Occipital lobe (tissue), 2 donors: ENCODE results near the gene EXOC5. TPM values are rescaled to one million over a fixed set of nuclear protein-coding genes. Genes with fewer than 3 reads are reported as not detected.
"Not testable (repeated sequence)": the region's sequence is repeated elsewhere in the genome, so short reads cannot be mapped to it uniquely, and the experiment has no call there.

Experiments
- DNase-seq: peaks from one replicate; lab custom pipeline; 2025; lab: John Stamatoyannopoulos, UW
- total RNA-seq: library from RNA; depleted of rRNA; stranded (reverse); fragments of >200 nt; gene quantifications from one replicate; pipeline ENCODE4 v1.2.3, GENCODE V29; 2014

EXOC5 gene
- total RNA-seq, 1 donor from 2014 or later, result 141 TPM

DNA sequence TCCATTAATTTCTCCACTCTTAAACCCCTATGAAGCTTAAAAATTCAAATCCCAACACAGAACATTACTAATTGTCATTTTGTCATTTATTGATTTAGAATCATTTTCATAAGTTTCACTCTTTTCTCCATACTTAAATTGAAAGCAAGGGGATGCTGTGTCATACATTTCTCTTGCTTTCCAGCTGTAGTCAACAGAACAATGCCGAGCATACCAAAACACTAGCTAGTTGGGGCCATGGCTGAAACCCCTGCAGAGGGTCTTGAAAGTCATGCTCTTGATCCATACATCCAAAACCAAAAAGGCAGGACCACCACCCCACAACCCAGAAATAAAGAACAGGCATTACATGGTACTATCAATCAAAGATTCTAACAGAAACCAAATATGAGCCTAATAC is 9.0 kb downstream of the EXOC5 start:
- DNase-seq, result no peak

DNA sequence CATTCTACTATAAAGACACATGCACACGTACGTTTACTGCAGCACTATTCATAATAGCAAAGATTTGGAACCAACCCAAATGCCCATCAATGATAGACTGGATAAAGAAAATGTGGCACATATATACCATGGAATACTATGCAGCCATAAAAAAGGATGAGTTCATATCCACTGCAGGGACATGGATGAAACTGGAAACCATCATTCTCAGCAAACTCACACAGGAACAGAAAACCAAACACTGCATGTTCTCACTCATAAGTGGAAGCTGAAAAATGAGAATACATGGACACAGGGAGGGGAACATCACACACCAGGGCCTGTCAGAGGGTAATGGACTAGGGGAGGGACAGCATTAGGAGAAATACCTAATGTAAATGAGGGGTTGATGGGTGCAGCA is 10.5 kb downstream of the EXOC5 start:
- DNase-seq, result not testable (repeated sequence)

DNA sequence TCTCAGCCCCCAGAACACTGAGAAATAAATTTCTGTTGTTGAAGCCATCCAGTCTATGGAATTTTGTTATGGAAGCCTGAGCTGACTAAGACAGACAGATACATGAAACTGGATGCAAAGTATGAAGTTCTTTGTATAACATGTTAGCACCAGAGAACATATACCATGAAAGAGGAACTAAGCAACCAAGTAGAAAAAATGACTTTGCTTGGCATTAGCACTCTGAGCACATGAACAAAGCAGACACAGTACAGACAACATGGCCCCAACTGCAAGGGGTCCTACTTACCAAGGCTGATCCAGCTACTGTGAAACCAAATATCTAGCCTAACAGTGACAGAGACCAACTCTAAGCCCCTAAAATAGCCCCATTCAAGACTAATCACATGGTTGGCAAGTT is 13.8 kb downstream of the EXOC5 start:
- DNase-seq, result no peak

DNA sequence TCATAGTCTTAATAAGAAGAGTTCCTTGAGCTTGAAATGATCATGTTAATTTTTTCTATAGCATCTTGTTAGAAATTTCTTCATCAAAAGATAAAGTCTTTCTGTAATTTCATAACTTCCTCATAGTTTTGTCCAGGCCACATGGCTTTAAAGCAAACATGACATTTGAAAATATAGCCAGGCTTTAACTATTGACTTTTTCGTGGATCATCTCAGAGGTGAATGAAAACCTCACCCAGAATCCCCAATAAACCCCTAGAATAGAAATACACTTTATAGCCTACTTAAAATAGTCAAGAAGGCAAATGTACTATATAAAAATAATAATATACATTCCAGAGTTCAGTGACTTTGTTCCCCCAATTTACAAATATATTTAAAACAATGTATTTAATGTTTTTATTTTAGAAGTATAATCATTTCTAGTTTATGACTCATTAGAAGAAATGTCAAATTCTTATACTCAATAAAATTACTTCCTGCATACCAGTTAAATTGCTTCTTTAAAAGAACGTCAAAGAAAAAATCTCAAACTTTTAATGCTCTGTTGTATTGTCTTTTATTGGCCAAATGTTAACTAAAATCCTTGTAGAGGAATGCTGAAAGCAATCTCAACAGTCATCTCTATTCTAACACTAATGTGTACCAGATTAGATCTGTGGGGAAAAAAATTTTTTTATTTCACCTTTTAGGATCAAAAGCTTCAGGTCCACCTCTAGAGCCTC is 21.6 kb downstream of the EXOC5 start:
- no peak for DNase-seq

DNA sequence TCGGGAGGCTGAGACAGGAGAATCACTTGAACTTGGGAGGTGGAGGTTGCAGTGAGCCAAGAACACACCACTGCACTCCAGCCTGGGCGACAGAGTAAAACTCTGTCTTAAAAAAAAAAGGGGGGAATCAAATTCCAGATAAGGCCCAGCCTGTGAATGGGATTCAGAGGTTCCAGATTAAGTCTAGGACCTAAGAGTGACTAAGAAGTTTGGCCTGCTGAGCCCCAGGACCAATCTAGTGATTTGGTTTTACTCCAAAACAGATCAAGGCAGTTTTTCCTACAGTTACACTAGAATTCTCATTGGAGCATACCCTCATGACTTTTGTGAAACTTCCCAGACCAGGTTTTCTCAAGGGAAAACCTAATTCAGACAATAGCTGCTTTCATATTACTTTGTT is 22.8 kb downstream of the EXOC5 start:
- no peak for DNase-seq

DNA sequence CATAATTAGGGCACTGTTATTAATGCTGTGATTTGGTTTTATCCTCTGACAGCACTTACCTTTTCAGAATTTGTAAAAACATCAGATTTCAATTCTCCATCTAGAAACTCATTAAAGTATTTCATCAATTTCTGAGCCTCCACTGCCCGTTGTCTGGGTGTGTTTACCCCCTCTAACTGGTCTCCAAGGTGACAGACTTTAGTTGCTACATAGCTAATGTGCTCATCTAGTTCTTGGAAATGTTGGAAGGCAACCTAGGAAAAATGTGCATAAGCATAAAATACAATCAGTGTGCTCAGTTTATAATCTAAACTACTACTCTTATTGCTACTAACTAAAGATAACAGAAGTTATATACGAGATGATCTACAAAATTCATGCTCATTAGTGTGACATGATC is 24.6 kb downstream of the EXOC5 start:
- no peak for DNase-seq

DNA sequence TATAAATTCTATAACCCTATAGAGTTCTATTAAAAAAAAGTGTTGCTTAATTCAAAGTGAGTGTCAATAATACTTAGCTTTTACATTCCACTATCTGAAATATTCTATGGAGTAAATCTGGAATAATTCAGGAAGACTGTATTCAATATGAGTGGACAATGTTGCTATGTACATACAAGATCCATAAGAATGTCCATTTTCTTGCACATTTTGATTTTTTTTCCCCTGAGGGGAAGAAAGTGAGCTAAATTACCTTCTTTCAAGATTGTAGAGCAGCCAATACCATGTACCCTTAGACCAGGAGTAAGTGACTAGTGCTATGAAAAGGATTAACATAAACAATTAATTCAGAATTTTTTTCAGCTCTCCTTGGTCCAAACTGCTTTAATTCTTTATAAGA is 25.4 kb downstream of the EXOC5 start:
- DNase-seq, result no peak

DNA sequence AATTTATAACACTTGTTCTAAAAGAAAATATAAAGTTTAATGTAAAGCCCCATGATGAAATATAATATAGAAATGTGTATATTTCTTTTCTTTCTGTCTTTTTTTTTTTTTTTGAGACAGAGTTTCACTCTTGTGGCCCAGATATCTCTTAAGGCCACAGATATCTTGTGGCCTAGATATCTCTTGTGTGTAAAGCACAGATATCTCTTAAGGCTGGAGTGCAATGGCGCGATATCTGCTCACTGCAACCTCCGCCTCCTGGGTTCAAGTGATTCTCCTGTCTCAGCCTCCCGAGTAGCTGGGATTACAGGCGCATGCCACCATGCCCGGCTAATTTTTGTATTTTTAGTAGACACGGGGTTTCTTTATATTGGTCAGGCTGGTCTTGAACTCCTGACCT is 28.6 kb downstream of the EXOC5 start:
- DNase-seq, result not testable (repeated sequence)

DNA sequence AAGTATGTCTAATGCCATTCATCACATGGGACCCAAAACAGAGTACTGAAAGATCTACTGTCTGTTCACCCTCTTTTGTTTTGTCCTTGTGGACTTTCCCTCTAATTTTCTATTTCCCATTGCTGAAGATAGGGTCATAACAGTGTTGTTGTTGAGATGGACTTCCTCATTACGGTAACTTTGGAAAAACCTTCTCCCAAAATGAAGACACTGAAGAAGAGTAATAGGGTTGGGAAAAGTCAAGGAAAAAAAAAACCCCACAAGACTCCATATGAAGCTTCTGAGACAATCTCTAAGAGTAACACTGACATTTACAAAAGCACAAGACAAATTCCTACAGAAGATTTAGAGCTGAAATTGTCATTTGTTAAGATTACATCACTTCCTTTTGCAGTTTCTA is 36.7 kb downstream of the EXOC5 start:
- no peak for DNase-seq

DNA sequence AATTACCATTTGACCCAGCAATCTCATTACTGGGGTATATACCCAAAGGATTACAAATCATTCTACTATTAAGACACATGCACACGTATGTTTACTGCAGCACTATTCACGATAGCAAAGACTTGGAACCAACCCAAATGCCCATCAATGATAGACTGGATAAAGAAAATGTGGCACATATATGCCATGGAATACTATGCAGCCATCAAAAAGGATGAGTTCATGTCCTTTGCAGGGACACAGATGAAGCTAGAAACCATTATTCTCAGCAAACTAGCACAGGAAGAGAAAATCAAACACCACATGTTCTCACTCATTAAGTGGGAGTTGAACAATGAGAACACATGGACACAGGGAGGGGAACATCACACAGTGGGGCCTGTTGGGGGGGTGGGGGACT is 40.4 kb downstream of the EXOC5 start:
- DNase-seq, result not testable (repeated sequence)

DNA sequence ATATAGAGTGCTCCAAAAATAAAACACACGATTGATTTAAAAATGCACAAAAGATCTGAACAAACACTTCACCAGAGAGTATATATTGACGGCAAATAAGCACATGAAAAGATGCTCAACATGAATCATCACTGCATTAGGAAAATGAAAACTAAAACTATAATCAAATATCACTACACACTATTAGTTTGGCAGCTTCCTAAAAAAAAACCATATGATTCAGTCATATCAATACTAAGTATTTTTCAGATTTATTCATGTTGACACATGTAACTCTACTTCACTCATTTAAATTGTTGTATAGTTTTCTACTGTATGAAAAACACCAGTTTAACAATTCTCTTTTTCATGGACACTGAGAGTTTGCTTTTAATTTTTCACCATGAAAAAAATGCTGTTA is 41.6 kb downstream of the EXOC5 start:
- DNase-seq, result no peak

DNA sequence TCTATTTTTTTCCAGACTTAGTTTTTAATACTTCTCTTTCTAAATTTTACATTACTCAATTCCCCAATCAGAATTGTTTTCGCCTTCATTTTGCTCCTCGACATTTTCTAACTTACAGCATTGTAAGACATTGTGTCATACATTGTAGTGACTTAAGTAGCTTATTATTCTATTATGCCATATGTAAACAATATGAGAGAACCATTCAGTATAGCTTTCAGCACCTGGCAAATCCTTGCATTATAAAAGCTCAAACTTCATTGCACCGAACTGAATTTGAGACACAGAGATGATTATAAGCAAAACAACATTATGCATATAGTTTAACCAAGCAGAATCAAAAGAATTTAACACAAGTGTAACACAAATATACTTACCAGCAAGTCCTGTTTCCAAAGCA is 46.8 kb downstream of the EXOC5 start:
- DNase-seq, result no peak

DNA sequence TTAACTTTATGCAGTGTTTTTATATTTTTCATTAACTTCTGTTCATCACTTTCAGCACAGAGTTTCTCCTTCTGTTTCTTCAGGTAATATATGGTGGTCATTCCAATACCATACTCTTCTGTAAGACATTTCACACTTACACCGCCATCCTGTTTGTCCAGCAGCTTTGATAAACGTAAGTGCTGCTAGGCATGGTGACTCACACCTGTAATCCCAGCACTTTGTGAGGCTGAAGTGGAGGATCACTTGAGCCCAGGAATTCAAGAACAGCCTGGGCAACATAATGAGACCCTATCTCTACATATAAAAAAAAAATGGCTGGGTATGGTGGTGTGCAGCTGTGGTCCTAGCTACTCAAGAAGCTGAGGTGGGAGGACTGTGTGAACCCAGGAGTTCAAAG is 55.8 kb downstream of the EXOC5 start:
- DNase-seq, result no peak

DNA sequence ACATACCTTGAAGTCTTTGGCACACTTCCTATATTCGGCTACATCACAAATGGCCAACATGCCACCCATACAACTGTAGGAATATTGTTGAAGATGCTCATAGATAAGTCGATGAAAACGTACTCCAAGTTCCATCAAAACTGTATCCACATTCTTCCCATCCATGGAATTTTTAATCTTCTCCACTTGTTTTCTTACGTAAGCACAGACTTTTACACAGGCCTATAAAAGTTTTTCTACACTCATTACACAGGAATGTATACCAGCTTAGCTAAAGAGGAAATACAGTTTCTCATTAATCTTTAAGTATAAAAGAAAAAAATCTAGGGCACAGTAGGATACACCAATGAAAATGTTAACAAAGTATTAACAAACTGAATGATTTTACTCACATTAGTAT is 59.1 kb downstream of the EXOC5 start:
- DNase-seq, result no peak

DNA sequence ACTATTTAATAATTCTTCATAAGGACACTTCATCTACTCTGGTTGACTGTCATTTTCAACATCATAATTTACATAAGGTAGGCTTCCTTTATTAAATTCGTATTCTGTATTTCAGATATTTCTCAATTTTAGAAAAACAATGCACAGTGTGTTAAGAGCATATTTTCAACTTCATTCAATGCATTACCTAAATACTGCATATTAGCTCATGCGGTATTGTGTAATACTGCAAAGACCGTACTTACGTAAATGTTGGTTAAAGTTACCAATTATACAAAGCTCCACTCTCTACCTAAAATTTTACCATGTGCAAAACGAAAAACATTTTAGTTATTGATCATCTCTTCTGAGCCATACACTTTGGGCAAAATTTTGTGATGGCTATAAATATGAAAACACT is 62.8 kb downstream of the EXOC5 start:
- DNase-seq, result no peak

DNA sequence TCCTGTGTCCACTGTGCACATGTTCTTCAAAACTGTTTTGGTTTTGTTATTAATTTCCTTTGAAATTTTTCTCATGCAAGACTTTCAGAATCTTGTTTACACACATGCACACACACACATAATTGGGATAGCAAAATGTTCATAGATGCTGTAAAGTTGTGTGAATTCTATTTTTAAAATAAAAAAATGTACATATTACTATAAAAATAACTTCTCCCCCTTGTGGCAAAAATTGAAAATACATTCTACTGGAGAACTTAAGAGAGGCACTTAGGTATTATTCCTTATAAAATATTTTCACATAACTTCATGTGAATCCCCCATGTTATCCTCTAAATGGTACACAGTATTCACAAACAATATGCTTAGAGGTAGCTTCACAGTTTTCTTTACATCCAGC is 66.0 kb downstream of the EXOC5 start:
- not testable (repeated sequence) for DNase-seq

DNA sequence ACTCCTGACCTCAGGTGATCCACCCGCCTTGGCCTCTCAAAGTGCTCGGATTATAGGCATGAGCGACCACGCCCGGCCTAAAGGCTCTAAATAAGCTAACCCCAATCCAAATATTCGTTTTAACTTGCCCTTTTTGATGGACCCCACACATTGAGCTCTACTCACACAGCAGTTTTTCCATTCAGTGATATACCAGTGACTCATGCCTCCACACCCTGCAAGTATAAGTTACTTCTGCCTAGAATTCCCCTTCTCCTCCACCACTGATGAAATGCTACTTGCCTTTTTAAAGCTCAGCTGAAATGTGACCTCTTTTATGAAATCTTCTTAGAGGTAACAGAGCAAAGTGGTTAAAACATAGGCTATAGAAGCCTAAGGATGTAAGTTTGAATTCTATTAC is 68.8 kb downstream of the EXOC5 start:
- no peak for DNase-seq

DNA sequence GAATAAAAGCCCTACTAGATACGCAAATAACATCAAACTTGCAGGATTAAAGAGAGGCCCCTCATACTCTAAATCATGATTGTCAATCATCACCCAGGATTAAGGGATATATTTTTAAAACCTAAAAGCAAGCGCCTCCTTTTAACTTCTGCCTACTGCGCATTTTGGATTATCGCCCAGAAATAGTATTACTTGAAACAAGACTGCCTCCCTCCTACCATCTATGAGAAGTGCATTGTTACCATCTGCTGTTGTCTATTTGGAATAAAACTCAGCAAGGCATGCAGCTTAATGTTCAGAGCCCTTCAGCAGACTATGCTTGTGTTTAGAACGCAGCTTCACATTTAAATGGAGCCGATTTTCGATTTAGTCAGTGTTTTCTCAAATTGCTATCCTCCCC is 79.6 kb downstream of the EXOC5 start:
- DNase-seq, result no peak

DNA sequence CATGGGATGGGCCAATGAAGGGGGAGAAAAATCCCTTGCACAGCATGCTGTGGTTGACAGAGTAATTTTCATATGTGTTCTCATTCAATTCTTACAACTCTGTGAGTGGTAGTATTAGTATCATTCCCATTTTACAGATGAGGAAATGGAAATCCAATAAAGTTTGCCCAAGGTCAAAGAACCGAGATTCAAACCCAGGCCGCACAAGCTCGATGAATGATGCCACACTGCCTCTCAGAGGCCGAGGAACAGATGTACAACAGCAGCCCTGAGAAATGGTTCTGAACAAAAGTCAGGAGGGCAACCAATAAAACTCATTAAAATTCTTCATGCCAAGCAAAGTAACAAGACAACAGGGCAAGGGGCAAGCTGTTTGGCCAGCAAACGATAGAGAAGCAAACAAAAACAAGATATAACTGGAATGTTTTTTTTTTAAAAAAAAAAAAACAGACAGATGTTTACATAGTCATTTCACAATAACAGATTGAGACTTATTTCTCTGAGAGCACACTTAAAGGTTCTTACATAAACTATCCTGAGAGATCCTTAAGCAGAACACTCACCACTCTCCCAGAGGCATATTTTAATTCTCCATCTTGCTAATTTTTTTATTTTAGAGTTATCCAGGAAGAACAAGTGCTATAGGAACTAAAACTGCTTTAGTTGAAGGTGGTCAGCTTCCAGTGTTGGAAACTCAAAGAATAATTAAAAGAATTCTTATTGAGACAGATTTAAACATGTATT is 85.8 kb downstream of the EXOC5 start:
- no peak for DNase-seq

DNA sequence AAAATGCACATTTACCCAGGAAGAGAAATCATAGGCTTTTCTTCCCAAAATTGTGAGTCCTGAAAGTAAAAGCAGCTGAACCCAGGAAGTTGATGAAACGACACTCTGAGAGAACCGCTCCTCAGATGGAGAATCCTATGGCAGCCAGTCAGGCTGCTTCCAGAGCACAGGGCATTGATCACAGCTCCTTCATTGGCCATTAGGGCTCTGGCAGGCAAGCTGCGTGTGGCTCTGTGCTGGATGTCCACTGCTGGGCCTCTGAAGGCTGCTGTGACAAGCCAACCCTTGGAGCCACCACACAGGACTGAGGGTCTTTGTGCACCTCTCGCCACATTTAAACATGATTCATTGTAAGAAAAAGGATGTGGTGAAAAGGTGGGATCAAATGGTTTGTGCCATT is 89.4 kb downstream of the EXOC5 start:
- DNase-seq, result no peak

DNA sequence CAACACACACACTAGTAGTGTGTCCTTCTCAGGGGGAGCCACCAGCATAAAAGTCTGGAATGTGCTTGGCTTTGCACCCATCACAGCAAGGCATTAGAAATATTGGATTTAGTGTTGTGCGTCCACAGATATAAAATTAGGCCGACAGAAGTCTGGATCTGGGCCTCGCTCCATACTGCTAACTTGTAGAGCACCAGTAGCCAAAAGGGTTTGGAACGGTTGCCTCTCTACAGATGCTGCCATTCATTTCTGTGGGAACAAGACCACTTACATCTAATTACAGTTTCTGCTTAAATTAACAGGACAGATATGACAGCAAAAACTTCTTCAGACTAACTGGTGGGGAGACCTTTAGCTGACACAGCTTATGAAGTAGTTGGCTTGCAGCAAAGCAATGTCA is 94.2 kb downstream of the EXOC5 start:
- DNase-seq, result no peak

DNA sequence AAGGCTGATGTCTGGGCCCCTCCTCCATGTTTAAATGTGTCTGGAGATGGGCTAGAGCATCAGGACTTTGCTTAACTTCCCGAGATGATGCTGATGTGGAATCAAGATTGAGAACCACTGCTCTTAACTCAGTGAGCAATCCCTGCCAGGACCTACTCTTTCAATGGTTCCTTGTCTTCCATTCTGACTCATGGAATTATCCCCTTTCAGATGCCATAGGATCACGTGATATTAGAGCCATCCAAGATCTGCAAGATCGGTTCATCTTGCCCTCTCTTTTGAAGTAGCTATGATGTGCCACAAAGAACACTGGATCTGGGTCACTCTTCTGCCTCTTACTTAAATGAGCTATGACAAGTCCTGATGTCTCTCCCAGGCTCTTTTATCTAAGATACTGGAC is 96.8 kb downstream of the EXOC5 start:
- no peak for DNase-seq

DNA sequence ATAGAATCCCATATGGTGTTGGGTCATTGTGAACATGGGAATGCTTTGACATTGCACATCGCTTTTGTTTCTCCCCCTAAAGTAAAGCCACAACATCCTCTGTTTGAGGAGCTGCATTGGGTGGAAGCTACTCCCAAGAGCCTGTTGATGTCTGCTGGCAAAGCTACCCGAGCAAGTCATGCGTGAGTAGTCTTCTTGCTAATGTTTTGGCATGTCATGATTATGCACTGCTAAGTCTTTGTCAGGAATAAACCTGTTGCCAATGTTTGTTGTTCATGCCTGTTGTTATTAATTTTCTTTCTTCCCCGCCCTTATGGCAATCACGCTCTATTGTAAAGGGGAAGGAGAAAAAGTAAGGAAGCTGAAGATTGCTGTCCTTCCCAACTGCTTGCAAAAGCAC is 97.3 kb downstream of the EXOC5 start:
- DNase-seq, result no peak
